Measurements from ENCODE around the gene JAZF1.

JAZF1 gene

DNA sequence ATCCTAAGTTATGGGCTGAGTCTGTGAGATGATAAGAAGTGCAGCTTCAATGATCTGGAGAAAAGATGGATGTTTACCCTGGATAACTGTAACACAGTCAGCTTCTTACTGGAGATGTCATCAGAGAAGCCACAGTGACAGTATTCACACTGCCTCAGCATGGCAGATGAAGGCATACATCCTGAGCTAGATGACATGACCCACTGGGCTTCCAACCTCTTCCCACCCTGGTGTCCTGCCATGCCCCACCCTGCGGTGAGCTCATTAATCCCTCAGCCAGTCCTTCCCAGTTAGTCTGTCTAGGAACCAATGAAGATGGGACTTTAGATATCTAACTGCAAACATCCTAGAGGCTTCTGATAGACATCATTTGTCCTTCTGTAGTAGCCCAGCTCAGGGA is 226.8 kb downstream of the JAZF1 start:
- Histone ChIP-seq H3K4ac (ENCODE audit: low read depth in 1 of 2, low read length in 2 of 2) (no peak overlapping the region), H3K9me3 (ENCODE audit: control insufficient read depth, low read length) (no peaks in the 10 kb centered on the region), H2BK5ac (ENCODE audit: low read depth, low read length, poor library complexity, severe bottlenecking) (no peak overlapping the region), H4K91ac (ENCODE audit: low read length) (no peak overlapping the region), H4K8ac (ENCODE audit: low read length) (no peak overlapping the region), H2AK5ac (ENCODE audit: low read length, severe bottlenecking) (no peak overlapping the region), H3K23ac (ENCODE audit: low read length in 2 of 2) (no peak overlapping the region), H3K4me1 (ENCODE audit: control insufficient read depth, insufficient read depth, low read depth, low read length) (no peaks in the 10 kb centered on the region), H3K27ac (ENCODE audit: low read length, poor library complexity, severe bottlenecking) (no peak overlapping the region), H3K14ac (ENCODE audit: low read length in 2 of 2) (no peak overlapping the region), H2AFZ (ENCODE audit: low read depth, low read length) (no peak overlapping the region), H2BK15ac (ENCODE audit: low read depth, poor library complexity, severe bottlenecking) (no peak overlapping the region), H2BK120ac (ENCODE audit: low read depth, low read length) (no peak overlapping the region), H3K18ac (ENCODE audit: low read depth in 1 of 2, low read length in 2 of 2) (no peak overlapping the region), H2BK12ac (ENCODE audit: low read length in 2 of 2) (no peak overlapping the region), H3K36me3 (ENCODE audit: control insufficient read depth in 1 of 2, insufficient read depth in 2 of 2, low read depth in 1 of 2, low read length in 2 of 2) (peaks cover 0 to 2% of the 10 kb centered on the region in 2 experiments), H3K9ac (ENCODE audit: low read length) (peak overlapping the region; percentile 65), H3K79me1 (replicated peaks; ENCODE audit: low read length, poor library complexity, severe bottlenecking) (peaks cover 24% of the 10 kb centered on the region), H3K4me3 (ENCODE audit: insufficient read depth in 1 of 2, low read depth in 1 of 2, low read length in 2 of 2) (no peak overlapping the region), H3K27me3 (ENCODE audit: control insufficient read depth in 1 of 2, insufficient read depth in 1 of 2, low read length in 2 of 2) (no peaks in the 10 kb centered on the region), H3K4me2 (ENCODE audit: low read length, poor library complexity, severe bottlenecking) (no peak overlapping the region)
- no peak for DNase-seq
- WGBS: 100% methylated on average over 1 of the region's 1 CpG

DNA sequence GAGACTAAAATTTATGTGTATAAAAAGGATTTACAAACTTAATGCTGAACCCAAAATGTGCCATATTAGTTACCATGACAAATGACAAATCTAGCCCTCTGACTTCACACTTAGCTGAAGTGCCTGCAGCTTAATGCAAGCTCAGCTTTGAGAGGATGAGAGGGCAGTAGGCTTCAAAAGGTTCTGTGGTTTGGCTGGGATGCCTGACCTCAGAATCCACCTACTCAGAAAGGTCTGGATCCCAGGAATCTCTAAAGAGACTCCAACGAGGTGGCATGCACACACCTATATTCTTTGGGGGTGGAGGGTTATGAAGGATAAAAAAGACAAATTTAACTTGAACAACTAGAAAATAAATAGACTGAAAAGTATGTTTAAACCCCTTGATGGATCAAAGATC is 227.2 kb downstream of the JAZF1 start:
- H2BK12ac ChIP-seq (ENCODE audit: low read length in 2 of 2): no peak overlapping the region
- H3K27me3 ChIP-seq (ENCODE audit: control insufficient read depth in 1 of 2, insufficient read depth in 1 of 2, low read length in 2 of 2): no peaks in the 10 kb centered on the region
- H2AK5ac ChIP-seq (ENCODE audit: low read length, severe bottlenecking): no peak overlapping the region
- no peak overlapping the region for H3K18ac ChIP-seq (ENCODE audit: low read depth in 1 of 2, low read length in 2 of 2)
- DNase-seq: no peak
- H3K27ac ChIP-seq (ENCODE audit: low read length, poor library complexity, severe bottlenecking): no peak overlapping the region
- no CpG with 5 or more reads among the region's 1 CpG for WGBS
- no peak overlapping the region for H3K4me2 ChIP-seq (ENCODE audit: low read length, poor library complexity, severe bottlenecking)
- no peak overlapping the region for H2BK120ac ChIP-seq (ENCODE audit: low read depth, low read length)
- H3K23ac ChIP-seq (ENCODE audit: low read length in 2 of 2): no peak overlapping the region
- peaks cover 20% of the 10 kb centered on the region for H3K79me1 ChIP-seq (replicated peaks; ENCODE audit: low read length, poor library complexity, severe bottlenecking)
- no peak overlapping the region for H2AFZ ChIP-seq (ENCODE audit: low read depth, low read length)
- peak overlapping the region; percentile 65 for H3K9ac ChIP-seq (ENCODE audit: low read length)
- peaks cover 0 to 2% of the 10 kb centered on the region in 2 experiments for H3K36me3 ChIP-seq (ENCODE audit: control insufficient read depth in 1 of 2, insufficient read depth in 2 of 2, low read depth in 1 of 2, low read length in 2 of 2)
- H2BK15ac ChIP-seq (ENCODE audit: low read depth, poor library complexity, severe bottlenecking): no peak overlapping the region
- H2BK5ac ChIP-seq (ENCODE audit: low read depth, low read length, poor library complexity, severe bottlenecking): no peak overlapping the region
- H4K8ac ChIP-seq (ENCODE audit: low read length): no peak overlapping the region
- H3K4ac ChIP-seq (ENCODE audit: low read depth in 1 of 2, low read length in 2 of 2): no peak overlapping the region
- no peaks in the 10 kb centered on the region for H3K4me1 ChIP-seq (ENCODE audit: control insufficient read depth, insufficient read depth, low read depth, low read length)
- no peak overlapping the region for H3K14ac ChIP-seq (ENCODE audit: low read length in 2 of 2)
- H4K91ac ChIP-seq (ENCODE audit: low read length): no peak overlapping the region
- H3K4me3 ChIP-seq (ENCODE audit: insufficient read depth in 1 of 2, low read depth in 1 of 2, low read length in 2 of 2): no peak overlapping the region
- H3K9me3 ChIP-seq (ENCODE audit: control insufficient read depth, low read length): no peaks in the 10 kb centered on the region

DNA sequence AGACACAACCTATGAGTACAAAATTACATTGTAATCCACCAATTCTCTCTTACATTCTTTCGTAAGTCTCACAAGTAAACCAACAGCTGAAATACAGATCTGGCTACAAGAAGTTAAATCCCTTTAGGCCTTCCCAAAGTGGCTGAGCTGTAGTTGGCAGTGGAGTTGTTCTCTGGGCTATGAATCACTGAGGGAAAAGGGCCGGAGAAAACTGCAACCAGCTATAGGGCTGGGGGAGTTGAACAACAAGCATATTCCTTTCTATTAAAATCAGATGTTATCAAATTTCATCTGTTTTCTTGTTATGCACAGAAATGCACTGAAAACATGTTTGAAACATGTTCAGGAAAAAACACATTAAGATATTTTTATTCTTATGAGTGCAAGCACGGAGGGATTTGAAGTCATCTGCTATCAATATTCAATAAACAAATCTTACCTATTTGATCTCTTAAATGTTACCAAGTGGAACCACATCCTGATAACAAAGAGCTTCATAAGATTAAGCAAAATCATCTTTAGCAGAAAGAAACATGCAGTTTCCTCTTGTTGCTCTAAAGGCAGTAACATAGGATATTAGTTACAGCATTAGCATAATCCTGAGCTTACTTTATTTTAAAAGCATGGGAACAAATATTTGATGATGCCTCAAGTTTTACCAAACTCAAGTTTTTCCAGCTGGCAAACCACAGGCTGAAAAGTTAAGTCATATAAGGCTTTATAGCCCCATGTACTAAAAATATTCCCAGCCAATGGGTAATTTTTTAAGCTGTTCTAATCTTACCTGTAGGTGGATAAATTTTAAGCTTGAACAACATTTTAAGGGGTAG is 227.9 kb downstream of the JAZF1 start:
- no peak overlapping the region for H2BK5ac ChIP-seq (ENCODE audit: low read depth, low read length, poor library complexity, severe bottlenecking)
- peaks cover 3% of the 10 kb centered on the region for H3K4me1 ChIP-seq (ENCODE audit: control insufficient read depth, insufficient read depth, low read depth, low read length)
- H3K23ac ChIP-seq (ENCODE audit: low read length in 2 of 2): no peak overlapping the region
- H3K18ac ChIP-seq (ENCODE audit: low read depth in 1 of 2, low read length in 2 of 2): no peak overlapping the region
- H4K8ac ChIP-seq (ENCODE audit: low read length): no peak overlapping the region
- H3K4me2 ChIP-seq (ENCODE audit: low read length, poor library complexity, severe bottlenecking): no peak overlapping the region
- H3K4me3 ChIP-seq (ENCODE audit: insufficient read depth in 1 of 2, low read depth in 1 of 2, low read length in 2 of 2): peak overlapping the region in 1 of 2 experiments; percentile 34
- WGBS: 100% methylated on average over 1 of the region's 3 CpGs
- H2BK120ac ChIP-seq (ENCODE audit: low read depth, low read length): no peak overlapping the region
- H3K36me3 ChIP-seq (ENCODE audit: control insufficient read depth in 1 of 2, insufficient read depth in 2 of 2, low read depth in 1 of 2, low read length in 2 of 2): peaks cover 0 to 5% of the 10 kb centered on the region in 2 experiments
- no peak overlapping the region for H2BK15ac ChIP-seq (ENCODE audit: low read depth, poor library complexity, severe bottlenecking)
- H3K14ac ChIP-seq (ENCODE audit: low read length in 2 of 2): no peak overlapping the region
- H3K79me1 ChIP-seq (replicated peaks; ENCODE audit: low read length, poor library complexity, severe bottlenecking): peaks cover 25% of the 10 kb centered on the region
- H3K4ac ChIP-seq (ENCODE audit: low read depth in 1 of 2, low read length in 2 of 2): no peak overlapping the region
- no peaks in the 10 kb centered on the region for H3K9me3 ChIP-seq (ENCODE audit: control insufficient read depth, low read length)
- no peaks in the 10 kb centered on the region for H3K27me3 ChIP-seq (ENCODE audit: control insufficient read depth in 1 of 2, insufficient read depth in 1 of 2, low read length in 2 of 2)
- H2AFZ ChIP-seq (ENCODE audit: low read depth, low read length): no peak overlapping the region
- H4K91ac ChIP-seq (ENCODE audit: low read length): no peak overlapping the region
- DNase-seq: no peak
- no peak overlapping the region for H2AK5ac ChIP-seq (ENCODE audit: low read length, severe bottlenecking)
- H3K27ac ChIP-seq (ENCODE audit: low read length, poor library complexity, severe bottlenecking): no peak overlapping the region
- no peak overlapping the region for H2BK12ac ChIP-seq (ENCODE audit: low read length in 2 of 2)
- peak overlapping the region; percentile 65 for H3K9ac ChIP-seq (ENCODE audit: low read length)

- Histone ChIP-seq H3K4me3 (ENCODE audit: insufficient read depth in 1 of 2, low read depth in 1 of 2, low read length in 2 of 2) (no peak overlapping the region), H3K4me2 (ENCODE audit: low read length, poor library complexity, severe bottlenecking) (no peak overlapping the region), H2AK5ac (ENCODE audit: low read length, severe bottlenecking) (no peak overlapping the region), H3K27me3 (ENCODE audit: control insufficient read depth in 1 of 2, insufficient read depth in 1 of 2, low read length in 2 of 2) (no peaks in the 10 kb centered on the region), H2BK120ac (ENCODE audit: low read depth, low read length) (no peak overlapping the region), H3K9ac (ENCODE audit: low read length) (no peak overlapping the region), H3K4me1 (ENCODE audit: control insufficient read depth, insufficient read depth, low read depth, low read length) (peaks cover 3% of the 10 kb centered on the region), H2BK12ac (ENCODE audit: low read length in 2 of 2) (no peak overlapping the region), H2BK15ac (ENCODE audit: low read depth, poor library complexity, severe bottlenecking) (no peak overlapping the region), H3K4ac (ENCODE audit: low read depth in 1 of 2, low read length in 2 of 2) (no peak overlapping the region), H3K18ac (ENCODE audit: low read depth in 1 of 2, low read length in 2 of 2) (no peak overlapping the region), H4K8ac (ENCODE audit: low read length) (no peak overlapping the region), H3K9me3 (ENCODE audit: control insufficient read depth, low read length) (no peaks in the 10 kb centered on the region), H3K27ac (ENCODE audit: low read length, poor library complexity, severe bottlenecking) (no peak overlapping the region), H3K14ac (ENCODE audit: low read length in 2 of 2) (no peak overlapping the region), H4K91ac (ENCODE audit: low read length) (no peak overlapping the region), H3K36me3 (ENCODE audit: control insufficient read depth in 1 of 2, insufficient read depth in 2 of 2, low read depth in 1 of 2, low read length in 2 of 2) (peaks cover 0 to 4% of the 10 kb centered on the region in 2 experiments), H3K79me1 (replicated peaks; ENCODE audit: low read length, poor library complexity, severe bottlenecking) (peaks cover 22% of the 10 kb centered on the region), H2BK5ac (ENCODE audit: low read depth, low read length, poor library complexity, severe bottlenecking) (no peak overlapping the region), H2AFZ (ENCODE audit: low read depth, low read length) (no peak overlapping the region), H3K23ac (ENCODE audit: low read length in 2 of 2) (no peak overlapping the region)
- 62% methylated on average over 3 of the region's 3 CpGs for WGBS
- DNase-seq: no peak
Observed at GRCh38 chr7:27950123-27950522, 230.5 kb downstream of the JAZF1 start.
